Activated T-helper 2 cell treated with anti-CD3 and anti-CD28 coated beads, Interferon-gamma antibody, Interleukin-2, Interleukin-4, amounts not matched to agents 10 μg/mL and 5 μg/mL and 100 μg/mL, durations not matched to agents 14 hours and 24 hours and 36 hours (primary cell): ENCODE measurements around the gene IER5L. TPM values are rescaled to one million over a fixed set of nuclear protein-coding genes. Genes with fewer than 3 reads are reported as not detected.
"Not testable (repeated sequence)": the region's sequence is repeated elsewhere in the genome, so short reads cannot be mapped to it uniquely, and the experiment has no call there.

Source experiments
- DNase-seq: peaks from one replicate; pipeline ENCODE4 v3.0.0; 2021; ENCODE audit warnings: low spot score
- H3K27ac Mint-ChIP-seq: one replicate; pipeline ENCODE4 v1.8.0; 2021; ENCODE audit warnings: mixed read lengths
- H3K27me3 Mint-ChIP-seq: one replicate; pipeline ENCODE4 v1.8.0; 2021; ENCODE audit warnings: low read depth, mixed read lengths
- H3K36me3 Mint-ChIP-seq: one replicate; pipeline ENCODE4 v1.8.0; 2021; ENCODE audit warnings: low read depth, mixed read lengths
- H3K4me1 Mint-ChIP-seq: one replicate; pipeline ENCODE4 v1.8.0; 2021; ENCODE audit warnings: low read depth, mixed read lengths
- H3K4me3 Mint-ChIP-seq: one replicate; pipeline ENCODE4 v1.8.0; 2021; ENCODE audit warnings: low read depth, mild to moderate bottlenecking, moderate library complexity, mixed read lengths
- H3K9me3 Mint-ChIP-seq: one replicate; pipeline ENCODE4 v1.8.0; 2021; ENCODE audit warnings: mixed read lengths
- intact Hi-C: fragments of 100-400 bp; cut with micrococcal nuclease; formaldehyde crosslinking; loops from one replicate; pipeline ENCODE4 v1.15.1; 2023
- total RNA-seq: library from RNA; stranded (reverse); gene quantifications from 2 replicates; pipeline ENCODE4 v1.2.3, GENCODE V29; 2022

Gene IER5L
- total RNA-seq, 1 donor from 2014 or later: 8.6 TPM

DNA sequence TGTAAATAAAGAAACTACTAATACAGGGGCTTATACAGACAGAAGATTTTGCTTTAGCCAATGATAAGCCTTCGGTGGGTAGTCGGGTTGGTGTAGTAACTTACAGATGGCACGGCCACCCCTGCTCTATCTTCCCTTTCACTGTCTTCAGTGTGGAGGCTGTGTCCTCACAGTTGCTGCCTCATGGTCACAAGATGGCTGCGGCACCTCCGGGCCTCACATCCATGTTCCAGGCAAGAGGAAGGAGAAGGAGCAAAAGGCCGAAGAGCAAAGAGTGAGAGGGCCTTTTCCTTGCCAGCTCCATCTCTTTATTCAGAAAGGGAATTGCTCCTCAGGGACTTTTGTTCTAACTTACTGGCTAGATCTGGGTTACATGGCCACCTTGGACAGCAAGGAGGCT is 22.2 kb upstream of the IER5L start:
- H3K27ac Mint-ChIP-seq: no peak overlapping the region
- no peak for DNase-seq
- no peaks in the 10 kb centered on the region for H3K36me3 Mint-ChIP-seq
- no peaks in the 10 kb centered on the region for H3K9me3 Mint-ChIP-seq
- intact Hi-C loops: no loop called here
- H3K27me3 Mint-ChIP-seq: peaks cover 7% of the 10 kb centered on the region
- H3K4me1 Mint-ChIP-seq: peaks cover 6% of the 10 kb centered on the region
- H3K4me3 Mint-ChIP-seq: no peak overlapping the region

DNA sequence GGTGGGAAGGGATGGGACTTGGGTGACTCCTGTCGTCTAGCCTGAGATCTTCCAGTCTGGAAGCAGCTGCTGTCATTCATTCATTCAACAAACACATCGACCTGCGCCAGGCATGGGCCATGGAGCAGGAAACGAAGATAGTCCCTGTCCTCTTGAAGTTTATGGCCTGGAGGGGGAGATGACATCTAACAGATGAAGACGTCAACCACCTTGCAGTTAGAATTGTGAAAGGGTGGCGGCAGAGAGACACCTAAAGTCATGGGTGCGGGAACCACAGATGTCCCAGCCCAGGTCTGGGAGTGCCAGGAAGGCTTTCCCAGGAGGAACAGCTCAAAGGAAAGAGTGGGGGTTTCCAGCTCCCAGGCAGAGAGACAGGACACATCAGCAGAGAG is 21.0 kb upstream of the IER5L start:
- intact Hi-C loops: no loop called here
- H3K27me3 Mint-ChIP-seq: peaks cover 9% of the 10 kb centered on the region
- DNase-seq: no peak
- H3K4me3 Mint-ChIP-seq: no peak overlapping the region
- no peaks in the 10 kb centered on the region for H3K36me3 Mint-ChIP-seq
- H3K9me3 Mint-ChIP-seq: no peaks in the 10 kb centered on the region
- H3K4me1 Mint-ChIP-seq: peaks cover 6% of the 10 kb centered on the region
- H3K27ac Mint-ChIP-seq: no peak overlapping the region

DNA sequence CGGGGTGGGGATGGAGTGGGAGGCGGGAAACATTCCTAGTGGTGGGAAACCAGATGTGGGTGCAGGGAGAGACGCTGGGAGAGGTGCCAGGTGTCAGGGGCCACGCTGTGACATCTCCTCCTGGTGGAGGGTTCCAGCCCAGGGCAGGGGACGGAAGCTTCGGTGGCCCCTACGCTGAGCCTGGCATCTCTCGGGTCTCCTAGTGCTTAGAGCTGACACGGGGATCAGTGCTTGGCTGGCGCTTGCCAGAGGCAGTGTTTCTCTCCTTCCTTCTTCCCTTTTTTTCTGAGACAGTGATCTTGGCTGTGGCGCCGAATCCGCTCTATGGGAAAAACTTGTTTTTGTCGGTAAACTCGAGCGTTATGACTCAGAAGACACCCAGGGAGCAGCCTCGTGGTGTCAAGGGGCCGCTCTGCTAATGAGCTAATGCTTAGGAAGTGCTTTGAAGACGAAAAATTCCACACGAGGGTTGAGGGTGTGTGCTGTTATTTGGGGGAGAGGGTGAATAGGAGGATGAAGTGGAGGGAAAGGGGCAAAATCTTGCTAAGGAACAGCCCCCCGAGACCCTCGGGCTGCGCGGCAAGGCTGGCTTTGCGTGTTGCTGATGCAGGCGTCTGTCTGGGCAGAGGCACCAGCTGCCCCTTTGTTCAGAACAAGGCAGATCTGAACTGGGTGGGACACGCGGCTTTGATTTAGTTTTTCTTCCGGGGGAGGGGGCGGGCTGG is 20.4 kb upstream of the IER5L start:
- no peak overlapping the region for H3K4me3 Mint-ChIP-seq

DNA sequence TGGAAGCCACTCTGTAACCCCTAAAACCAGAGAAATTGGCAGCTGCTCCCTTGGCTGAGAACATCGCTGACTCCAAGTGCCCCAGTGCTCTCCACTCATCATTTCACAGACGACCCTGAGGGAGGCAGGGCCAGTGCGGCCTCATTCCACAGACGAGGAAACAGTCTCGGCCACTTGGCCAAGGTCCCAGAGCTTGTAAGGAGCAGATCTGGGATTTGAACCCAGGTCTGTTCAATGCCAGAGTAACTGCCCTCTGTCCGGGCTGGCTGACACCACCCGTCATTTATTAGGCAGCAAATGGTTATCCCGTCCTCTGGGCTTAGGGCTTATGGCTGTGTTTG is 19.9 kb upstream of the IER5L start:
- DNase-seq: no peak
- peaks cover 4% of the 10 kb centered on the region for H3K9me3 Mint-ChIP-seq
- intact Hi-C loops: no loop called here
- peaks cover 6% of the 10 kb centered on the region for H3K4me1 Mint-ChIP-seq
- no peaks in the 10 kb centered on the region for H3K36me3 Mint-ChIP-seq
- peaks cover 14% of the 10 kb centered on the region for H3K27me3 Mint-ChIP-seq
- no peak overlapping the region for H3K4me3 Mint-ChIP-seq
- no peak overlapping the region for H3K27ac Mint-ChIP-seq

More for the DNA sequence above, 20.4 kb upstream of the IER5L start:
- Mint-ChIP-seq H3K27ac (no peak overlapping the region), H3K4me1 (peaks cover 6% of the 10 kb centered on the region), H3K36me3 (no peaks in the 10 kb centered on the region), H3K9me3 (no peaks in the 10 kb centered on the region), H3K27me3 (peaks cover 10% of the 10 kb centered on the region)
- intact Hi-C loops: no loop called here
- no peak for DNase-seq

DNA sequence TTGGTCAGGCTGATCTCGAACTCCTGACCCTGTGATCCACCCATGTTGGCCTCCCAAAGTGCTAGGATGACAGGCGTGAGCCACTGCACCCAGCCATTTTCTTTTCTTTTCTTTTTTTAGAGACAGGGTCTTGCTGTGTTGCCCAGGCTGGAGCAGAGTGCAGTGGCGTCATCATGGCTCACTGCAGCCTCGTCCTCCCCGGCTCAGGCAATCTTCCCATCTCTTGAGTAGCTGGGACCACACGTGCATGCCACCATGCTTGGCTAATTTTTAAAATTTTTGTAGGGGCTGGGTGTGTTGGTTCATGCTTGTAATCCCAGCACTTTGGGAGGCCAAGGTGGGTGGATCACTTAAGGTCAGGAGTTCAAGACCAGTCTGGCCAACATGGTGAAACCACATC is 19.0 kb upstream of the IER5L start:
- Mint-ChIP-seq H3K27me3 (peaks cover 14% of the 10 kb centered on the region), H3K9me3 (peaks cover 13% of the 10 kb centered on the region)
- H3K4me1 Mint-ChIP-seq, H3K27ac Mint-ChIP-seq, H3K4me3 Mint-ChIP-seq, DNase-seq, intact Hi-C loops, H3K36me3 Mint-ChIP-seq: not testable (repeated sequence)

DNA sequence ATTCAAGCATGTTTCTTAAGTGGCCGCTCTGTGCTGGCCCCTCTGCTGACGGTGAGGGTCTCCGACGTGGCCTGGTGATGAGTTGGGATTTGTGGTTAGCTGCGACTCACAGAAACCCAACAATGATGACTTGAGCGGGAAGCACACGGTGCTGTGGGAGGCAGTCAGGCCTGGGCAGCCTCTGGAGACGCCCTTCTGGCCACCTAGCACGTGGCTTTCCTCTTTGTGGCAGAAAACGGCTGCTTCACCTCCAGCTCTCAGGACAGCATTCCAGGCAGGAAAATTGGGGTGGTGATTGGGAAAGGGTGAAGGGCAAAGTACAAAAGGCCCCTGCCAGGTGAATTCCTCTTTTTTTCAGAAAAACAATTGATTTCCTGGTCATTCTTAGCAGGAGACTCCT is 17.5 kb upstream of the IER5L start:
- no peak overlapping the region for H3K27ac Mint-ChIP-seq
- H3K4me1 Mint-ChIP-seq: peaks cover 2% of the 10 kb centered on the region
- no peak overlapping the region for H3K4me3 Mint-ChIP-seq
- H3K36me3 Mint-ChIP-seq: no peaks in the 10 kb centered on the region
- DNase-seq: no peak
- H3K27me3 Mint-ChIP-seq: peaks cover 14% of the 10 kb centered on the region
- intact Hi-C loops: no loop called here
- peaks cover 13% of the 10 kb centered on the region for H3K9me3 Mint-ChIP-seq

DNA sequence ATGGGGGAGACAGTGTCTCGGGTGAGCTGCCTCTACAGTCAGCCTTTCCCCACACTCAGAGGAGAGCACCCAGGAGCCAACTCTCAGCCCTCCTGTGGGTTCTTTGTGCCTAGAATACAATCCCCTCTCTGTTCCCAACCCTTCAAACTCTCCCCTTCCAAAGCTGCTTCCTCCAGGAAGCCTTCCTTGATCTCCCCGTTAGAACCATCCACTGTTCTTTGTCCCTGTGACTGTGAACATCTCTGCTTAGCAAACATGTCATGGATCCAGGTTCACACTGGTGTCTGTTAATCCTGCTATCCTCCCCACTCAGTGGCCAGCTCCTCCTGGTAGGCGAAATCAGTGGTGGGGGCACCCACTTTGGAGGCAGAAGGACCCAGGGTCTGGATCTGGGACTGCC is 16.2 kb upstream of the IER5L start:
- intact Hi-C loops: no loop called here

DNA sequence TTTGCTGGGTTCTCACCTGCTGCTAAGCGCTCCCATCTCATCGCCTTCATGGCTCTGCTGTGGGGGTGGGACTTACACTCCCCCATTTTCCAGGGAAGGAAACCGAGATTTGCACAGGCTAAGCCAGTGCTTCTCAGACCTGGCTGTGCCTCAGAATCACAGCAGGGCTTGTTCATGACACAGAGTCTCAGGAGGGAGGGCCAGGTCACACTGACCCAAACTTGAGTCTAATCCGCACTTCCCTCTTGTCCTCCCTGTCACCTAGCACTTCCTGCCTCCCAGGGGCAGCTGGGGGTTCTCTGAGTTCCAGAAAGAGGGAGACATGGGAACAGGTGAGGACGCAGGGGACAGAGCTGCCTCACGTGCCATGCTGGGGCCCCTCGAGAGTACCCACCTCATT is 15.6 kb upstream of the IER5L start:
- H3K36me3 Mint-ChIP-seq: no peaks in the 10 kb centered on the region
- no peak for DNase-seq
- no peak overlapping the region for H3K4me3 Mint-ChIP-seq
- peaks cover 13% of the 10 kb centered on the region for H3K9me3 Mint-ChIP-seq
- H3K4me1 Mint-ChIP-seq: no peaks in the 10 kb centered on the region
- H3K27me3 Mint-ChIP-seq: peaks cover 11% of the 10 kb centered on the region
- intact Hi-C loops: no loop called here
- H3K27ac Mint-ChIP-seq: no peak overlapping the region

More for the DNA sequence above, 16.2 kb upstream of the IER5L start:
- no peaks in the 10 kb centered on the region for H3K36me3 Mint-ChIP-seq
- peaks cover 2% of the 10 kb centered on the region for H3K4me1 Mint-ChIP-seq
- H3K4me3 Mint-ChIP-seq: no peak overlapping the region
- no peak for DNase-seq
- H3K27me3 Mint-ChIP-seq: peaks cover 14% of the 10 kb centered on the region
- no peak overlapping the region for H3K27ac Mint-ChIP-seq
- H3K9me3 Mint-ChIP-seq: peaks cover 13% of the 10 kb centered on the region

DNA sequence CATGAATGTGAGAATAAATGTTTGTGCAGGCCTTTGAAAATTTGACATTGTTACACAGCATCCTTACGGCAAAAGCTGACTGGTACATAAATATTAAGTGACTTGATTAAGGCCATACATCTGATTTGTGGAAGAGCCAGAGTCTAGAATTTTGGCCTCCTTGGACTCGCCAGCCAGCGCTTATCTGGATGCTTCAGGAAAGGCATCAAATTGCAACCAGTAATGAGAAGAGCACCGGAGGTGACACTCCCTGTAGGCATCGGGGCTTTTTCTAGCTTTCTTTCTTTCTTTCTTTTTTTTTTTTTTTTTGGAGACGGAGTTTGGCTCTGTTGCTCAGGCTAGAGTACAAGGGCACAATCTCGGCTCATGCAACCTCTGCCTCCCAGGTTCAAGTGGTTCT is 13.2 kb upstream of the IER5L start:
- Mint-ChIP-seq H3K4me1 (peaks cover 1% of the 10 kb centered on the region), H3K9me3 (peaks cover 13% of the 10 kb centered on the region), H3K27me3 (peaks cover 7% of the 10 kb centered on the region), H3K4me3 (no peak overlapping the region), H3K27ac (no peak overlapping the region), H3K36me3 (no peaks in the 10 kb centered on the region)
- no peak for DNase-seq
- intact Hi-C loops: no loop called here

DNA sequence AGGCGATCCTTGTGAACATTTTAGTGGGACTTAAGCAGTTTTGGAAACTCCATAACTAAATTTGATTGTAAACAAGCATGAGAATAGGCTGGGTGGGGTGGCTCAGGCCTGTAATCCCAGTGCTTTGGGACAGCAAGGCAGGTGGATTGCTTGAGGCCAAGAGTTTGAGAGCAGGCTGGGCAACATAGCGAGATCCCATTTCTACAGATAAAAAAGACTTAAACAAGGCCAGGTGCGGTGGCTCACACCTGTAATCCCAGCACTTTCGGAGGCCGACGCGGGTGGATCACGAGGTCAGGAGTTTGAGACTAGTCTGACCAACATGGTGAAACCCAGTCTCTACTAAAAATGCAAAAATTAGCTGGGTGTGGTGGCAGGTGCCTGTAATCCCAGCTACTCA is 11.9 kb upstream of the IER5L start:
- DNase-seq, H3K36me3 Mint-ChIP-seq, H3K4me3 Mint-ChIP-seq, H3K27ac Mint-ChIP-seq, H3K27me3 Mint-ChIP-seq, intact Hi-C loops: not testable (repeated sequence)
- Mint-ChIP-seq H3K4me1 (peaks cover 12% of the 10 kb centered on the region), H3K9me3 (peaks cover 13% of the 10 kb centered on the region)

DNA sequence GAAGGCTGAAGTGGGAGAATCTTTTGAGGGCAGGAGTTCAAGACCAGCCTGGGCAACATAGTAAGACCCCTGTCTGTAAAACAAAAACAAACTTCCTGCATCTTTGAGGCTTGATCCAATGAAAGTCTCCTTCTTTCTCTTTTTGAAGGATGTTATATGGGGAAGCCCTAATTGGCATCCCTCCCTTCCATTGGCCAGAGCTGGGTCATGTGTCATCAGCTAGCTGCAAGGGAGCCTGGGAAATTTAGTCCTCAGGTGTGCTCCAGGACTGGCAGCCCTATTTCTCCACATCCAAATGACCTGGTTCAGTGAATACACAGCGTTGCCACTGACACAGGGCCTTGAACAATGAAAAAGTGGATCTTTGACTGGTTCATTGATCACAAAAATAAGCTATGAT is 9.0 kb upstream of the IER5L start:
- DNase-seq: no peak
- H3K27ac Mint-ChIP-seq: no peak overlapping the region
- H3K4me1 Mint-ChIP-seq: peaks cover 12% of the 10 kb centered on the region
- intact Hi-C loops: no loop called here
- no peaks in the 10 kb centered on the region for H3K36me3 Mint-ChIP-seq
- no peaks in the 10 kb centered on the region for H3K27me3 Mint-ChIP-seq
- no peak overlapping the region for H3K4me3 Mint-ChIP-seq
- no peaks in the 10 kb centered on the region for H3K9me3 Mint-ChIP-seq

DNA sequence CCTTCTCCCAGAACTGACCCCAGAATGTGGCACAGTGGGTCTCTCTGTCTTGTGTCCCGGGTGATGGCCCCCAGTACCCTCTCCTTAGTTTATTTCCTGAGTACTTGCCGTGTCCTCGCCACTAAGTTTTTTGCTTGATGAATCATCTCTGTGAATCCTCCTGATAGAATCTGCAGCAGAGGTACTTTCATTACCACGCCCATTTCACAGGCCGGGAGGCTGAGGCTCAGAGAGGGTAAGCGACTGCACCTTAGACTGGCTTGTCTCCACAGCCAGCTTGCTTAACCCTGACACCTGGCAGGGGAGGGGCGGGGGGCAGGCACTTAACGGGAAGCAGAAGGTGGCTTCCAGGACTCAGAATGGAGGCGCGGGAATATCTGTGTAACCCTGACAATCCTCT is 7.9 kb upstream of the IER5L start:
- Mint-ChIP-seq H3K9me3 (no peaks in the 10 kb centered on the region), H3K4me3 (no peak overlapping the region), H3K36me3 (no peaks in the 10 kb centered on the region), H3K27ac (no peak overlapping the region), H3K27me3 (no peaks in the 10 kb centered on the region), H3K4me1 (peaks cover 12% of the 10 kb centered on the region)
- DNase-seq: peak; percentile 49
- intact Hi-C loops: no loop called here

DNA sequence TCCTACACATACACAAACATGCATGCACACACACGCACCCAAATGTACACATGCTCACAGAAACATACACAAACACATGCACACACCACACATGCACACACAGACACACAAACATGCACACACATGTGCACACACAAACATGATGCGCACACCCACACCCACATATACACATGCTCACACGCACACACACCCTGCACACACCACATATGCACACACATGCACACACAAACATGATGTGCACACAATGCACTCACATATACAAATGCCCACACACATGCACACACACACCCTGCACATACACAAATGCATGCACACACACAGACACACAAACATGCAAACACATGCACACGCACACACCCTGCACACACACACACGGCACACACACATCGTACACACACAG is 7.3 kb upstream of the IER5L start:
- Mint-ChIP-seq H3K9me3 (no peaks in the 10 kb centered on the region), H3K27me3 (no peaks in the 10 kb centered on the region), H3K36me3 (no peaks in the 10 kb centered on the region), H3K4me3 (no peak overlapping the region), H3K4me1 (peaks cover 12% of the 10 kb centered on the region), H3K27ac (peak overlapping the region; percentile 14)
- DNase-seq: no peak
- intact Hi-C loops: no loop called here

DNA sequence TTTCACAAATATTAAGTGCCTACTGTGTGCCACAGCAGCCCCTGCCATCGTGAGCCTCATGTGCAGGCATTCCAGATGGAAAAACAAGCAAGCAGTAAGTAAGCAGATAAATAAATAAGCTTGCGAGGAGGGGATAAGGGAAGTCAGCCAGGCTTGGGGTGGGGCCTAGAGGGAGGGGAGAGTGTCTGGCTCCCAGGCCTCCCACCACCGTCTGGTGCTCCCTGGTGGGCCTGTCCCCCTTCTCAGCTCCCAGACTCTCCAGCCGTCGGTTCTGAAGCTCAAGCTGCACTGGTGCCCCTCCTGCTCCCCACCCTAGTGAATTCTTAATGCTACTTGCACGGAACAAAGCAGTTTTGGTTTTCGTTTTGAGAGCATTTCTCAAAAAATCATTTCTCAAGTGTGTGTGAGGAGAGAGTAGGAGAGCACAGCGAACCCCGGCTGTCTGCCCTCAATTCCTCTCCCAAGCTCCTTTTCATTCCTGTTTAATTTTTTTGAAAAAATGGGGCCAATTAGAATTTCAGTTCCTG is 6.6 kb upstream of the IER5L start:
- no peak for DNase-seq
- no peaks in the 10 kb centered on the region for H3K36me3 Mint-ChIP-seq
- no peak overlapping the region for H3K27ac Mint-ChIP-seq
- no peaks in the 10 kb centered on the region for H3K9me3 Mint-ChIP-seq
- H3K4me1 Mint-ChIP-seq: peaks cover 12% of the 10 kb centered on the region
- intact Hi-C loops: no loop called here
- no peak overlapping the region for H3K4me3 Mint-ChIP-seq
- no peaks in the 10 kb centered on the region for H3K27me3 Mint-ChIP-seq
